Placental epithelial cell (primary cell): Measurements from ENCODE around the gene LRRC36. TPM values are rescaled to one million over a fixed set of nuclear protein-coding genes. Genes with fewer than 3 reads are reported as not detected.

ENCODE experiments used
- small RNA-seq: library from RNA; depleted of rRNA; stranded (forward); fragments of <200 nt; gene quantifications from one replicate; pipeline ENCODE3, GENCODE V24; 2012
- total RNA-seq: library from RNA; depleted of rRNA; stranded (reverse); fragments of >200 nt; gene quantifications from 2 replicates; pipeline ENCODE4 v1.2.3, GENCODE V29; 2012

LRRC36 gene
- total RNA-seq, result not detected in 2 replicates

GRCh38 chr16:67326472-67327309, at the start of gene LRRC36, which contains the start of gene KCTD19:
Gene LRRC36, plus strand, starts transcription at chr16:67326815. Its CDS starts 48 bp downstream, at chr16:67326863.
Gene KCTD19, minus strand, starts transcription at chr16:67326741. Its CDS starts 34 bp downstream, at chr16:67326707.

GRCh38 chr16:67279296-67280089, 47.1 kb upstream of the LRRC36 start, which contains the start of gene PLEKHG4:
Gene PLEKHG4, plus strand, starts transcription at chr16:67279532. Its CDS starts 513 bp downstream, at chr16:67280045.

GRCh38 chr16:67393111-67393787, 66.6 kb downstream of the LRRC36 start, which contains the start of gene TPPP3:
Gene TPPP3, minus strand, starts transcription at chr16:67393498. Its CDS starts 2,387 bp downstream, at chr16:67391111.

GRCh38 chr16:67415872-67416793, 89.5 kb downstream of the LRRC36 start, which contains the start of gene ZDHHC1:
Gene ZDHHC1, minus strand, starts transcription at chr16:67416477. Its CDS starts 8,702 bp downstream, at chr16:67407775.

GRCh38 chr16:67430977-67431774, 104.6 kb downstream of the LRRC36 start, which contains the start of gene HSD11B2:
Gene HSD11B2, plus strand, starts transcription at chr16:67431121. Its CDS starts 128 bp downstream, at chr16:67431249.

Small RNA genes within 50 kb of the gene (small RNA-seq; reads per million reads assigned to genes)
- gene RNU1-123P, result not detected

Other genes starting within 250 kb of the LRRC36 start
- gene PHAF1, start 216.9 kb upstream of the LRRC36 start, total RNA-seq, result 12.5 and 15.7 TPM in 2 replicates
- gene B3GNT9, start 175.8 kb upstream of the LRRC36 start, total RNA-seq, result 65.5 and 72.2 TPM in 2 replicates
- gene TRADD, start 166.9 kb upstream of the LRRC36 start, total RNA-seq, result 20.0 and 26.8 TPM in 2 replicates
- gene FBXL8, start 166.9 kb upstream of the LRRC36 start, total RNA-seq, result 23.7 and 40.8 TPM in 2 replicates
- 4.8 and 21.2 TPM in 2 replicates for gene HSF4, start 162.1 kb upstream of the LRRC36 start, total RNA-seq
- 21.7 and 38.1 TPM in 2 replicates for gene NOL3, start 156.3 kb upstream of the LRRC36 start, total RNA-seq
- gene MATCAP1, start 142.9 kb upstream of the LRRC36 start, total RNA-seq, result 11.1 and 21.2 TPM in 2 replicates
- gene EXOC3L1, start 136.7 kb upstream of the LRRC36 start, total RNA-seq, result not detected in 2 replicates
- 42.4 and 76.9 TPM in 2 replicates for gene E2F4, start 134.7 kb upstream of the LRRC36 start, total RNA-seq
- 42.8 and 57.2 TPM in 2 replicates for gene ELMO3, start 127.7 kb upstream of the LRRC36 start, total RNA-seq
- gene TMEM208, start 99.7 kb upstream of the LRRC36 start, total RNA-seq, result 28.7 and 36.4 TPM in 2 replicates
- gene FHOD1, start 79.3 kb upstream of the LRRC36 start, total RNA-seq, result 18.1 and 24.6 TPM in 2 replicates
- gene SLC9A5, start 77.8 kb upstream of the LRRC36 start, total RNA-seq, result 0.33 and 1.6 TPM in 2 replicates
- gene PLEKHG4, start 47.3 kb upstream of the LRRC36 start, total RNA-seq, result 22.2 and 35.7 TPM in 2 replicates
- gene KCTD19, start 74 bp upstream of the LRRC36 start, total RNA-seq, result not detected in 2 replicates
- gene TPPP3, start 66.7 kb downstream of the LRRC36 start, total RNA-seq, result under 0.01 and 0.87 TPM in 2 replicates
- 5.3 and 9.4 TPM in 2 replicates for gene ZDHHC1, start 89.7 kb downstream of the LRRC36 start, total RNA-seq
- not detected in 2 replicates for gene HSD11B2, start 104.3 kb downstream of the LRRC36 start, total RNA-seq
- gene ATP6V0D1, start 154.3 kb downstream of the LRRC36 start, total RNA-seq, result 85.2 and 126 TPM in 2 replicates
- gene AGRP, start 156.7 kb downstream of the LRRC36 start, total RNA-seq, result not detected in 2 replicates
- gene RIPOR1, start 202.0 kb downstream of the LRRC36 start, total RNA-seq, result 45.1 and 61.7 TPM in 2 replicates
- gene CTCF, start 235.7 kb downstream of the LRRC36 start, total RNA-seq, result 22.9 and 34.9 TPM in 2 replicates